SH-SY5Y (cell line): ENCODE results near the gene MTMR12.

Experiments
- GATA2 ChIP-seq: IDR thresholded peaks from 2 replicates; pipeline ENCODE4 v1.6.1; 2011; ENCODE audit warnings: mild to moderate bottlenecking, low read depth, low read length
- GATA3 ChIP-seq: IDR thresholded peaks from 2 replicates; pipeline ENCODE4 v1.6.1; 2011; ENCODE audit warnings: low read depth, mild to moderate bottlenecking, low read length, moderate library complexity

GRCh38 chr5:32283539-32284377, 29.0 kb downstream of the MTMR12 start:
- no peak for TF ChIP-seq GATA2
- TF ChIP-seq GATA3: no peak
